Smooth muscle cell (in vitro differentiated cells): ENCODE results near the gene CAMK2D. TPM values are rescaled to one million over a fixed set of nuclear protein-coding genes. Genes with fewer than 3 reads are reported as not detected.

Source experiments
- DNase-seq: peaks from one replicate; lab custom pipeline; 2025; ENCODE audit not compliant: unreplicated experiment; lab: John Stamatoyannopoulos, UW
- H2AFZ ChIP-seq: fragments of 200-600 bp; sonication (generic); 2 replicates; pipeline ENCODE4 v1.6.0; 2016; ENCODE audit warnings: antibody characterized with exemption, low read depth, mild to moderate bottlenecking
- H3F3A ChIP-seq: fragments of 200-600 bp; sonication (generic); 2 replicates; pipeline ENCODE4 v1.6.0; 2017; ENCODE audit warnings: antibody characterized with exemption, low read depth
- H3K27ac ChIP-seq: fragments of 200-600 bp; sonication (generic); 2 replicates; pipeline ENCODE4 v1.5.1; 2016; ENCODE audit warnings: low read depth, mild to moderate bottlenecking
- H3K27me3 ChIP-seq: fragments of 200-600 bp; sonication (generic); 2 replicates; pipeline ENCODE4 v1.6.1; 2016; ENCODE audit warnings: low read depth, mild to moderate bottlenecking
- H3K36me3 ChIP-seq: fragments of 200-600 bp; sonication (generic); 2 replicates; pipeline ENCODE4 v1.5.1; 2016; ENCODE audit warnings: low read depth
- H3K4me1 ChIP-seq: fragments of 200-600 bp; sonication (generic); 2 replicates; pipeline ENCODE4 v1.5.1; 2016; ENCODE audit warnings: low read depth
- H3K4me2 ChIP-seq: fragments of 200-600 bp; sonication (generic); 2 replicates; pipeline ENCODE4 v1.6.0; 2016; ENCODE audit warnings: mild to moderate bottlenecking
- H3K4me3 ChIP-seq: fragments of 200-600 bp; sonication (generic); 2 replicates; pipeline ENCODE4 v1.5.1; 2016; ENCODE audit warnings: mild to moderate bottlenecking
- H3K79me2 ChIP-seq: fragments of 200-600 bp; sonication (generic); 2 replicates; pipeline ENCODE4 v1.6.0; 2016; ENCODE audit warnings: low read depth, mild to moderate bottlenecking
- H3K9ac ChIP-seq: fragments of 200-600 bp; sonication (generic); 2 replicates; pipeline ENCODE4 v1.6.0; 2016; ENCODE audit warnings: low read depth
- H3K9me3 ChIP-seq: fragments of 200-600 bp; sonication (generic); replicated peaks from 2 replicates; pipeline ENCODE4 v1.5.1; 2016; ENCODE audit warnings: low read depth
- H4K20me1 ChIP-seq: fragments of 200-600 bp; sonication (generic); 2 replicates; pipeline ENCODE4 v1.6.0; 2016; ENCODE audit warnings: low read depth
- CTCF ChIP-seq: fragments of 200-600 bp; sonication (generic); IDR thresholded peaks from 2 replicates; pipeline ENCODE4 v1.5.1; 2017; ENCODE audit warnings: borderline replicate concordance, mild to moderate bottlenecking, antibody characterized with exemption; ENCODE audit not compliant: insufficient read depth, poor library complexity, severe bottlenecking
- WGBS: methylation state at CpG from one replicate; pipeline ENCODE4 v1.1.7; 2016; ENCODE audit warnings: low lambda C conversion rate; 5-methylcytosine and 5-hydroxymethylcytosine counted together
- polyA plus RNA-seq: library from polyadenylated mRNA; unstranded; fragments of >200 nt; fragmentation: Nextera tagmentation; extraction: Ambion mirVana; gene quantifications from 2 replicates; pipeline ENCODE4 v1.2.1, GENCODE V29; 2016
- total RNA-seq: library from RNA; depleted of rRNA; stranded (reverse); fragments of >200 nt; gene quantifications from 2 replicates; pipeline ENCODE4 v1.2.3, GENCODE V29; 2014

Gene CAMK2D
- total and polyA plus RNA-seq, 2 experiments from 2014 or later = 17.2 to 36.0 TPM

DNA sequence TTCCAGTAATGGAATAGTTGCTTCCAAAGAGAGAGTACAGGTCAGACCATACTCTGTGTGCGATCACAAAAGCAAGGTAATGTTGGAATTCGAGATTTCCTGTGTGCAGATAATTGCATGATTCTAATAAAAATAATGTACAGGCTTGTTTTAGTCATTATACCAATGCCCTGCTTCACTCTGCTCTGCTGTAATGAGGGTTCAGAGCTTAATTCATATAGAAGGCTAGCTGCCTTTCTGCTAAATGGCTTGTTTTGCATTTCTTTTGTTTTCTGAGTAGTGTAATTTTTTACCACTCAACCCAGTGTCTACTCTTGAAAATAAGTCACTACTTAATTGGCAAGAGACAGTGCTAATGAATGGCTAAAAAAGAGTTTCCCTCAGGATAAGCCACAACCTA lies 236.0 kb downstream of the CAMK2D start:
- no peak overlapping the region for H3K27ac ChIP-seq
- no peak overlapping the region for H3K4me3 ChIP-seq
- no peak for DNase-seq
- no peaks in the 10 kb centered on the region for H3K4me1 ChIP-seq
- H3K9me3 ChIP-seq = no peaks in the 10 kb centered on the region
- TF ChIP-seq CTCF = no peak
- 95% methylated on average over 2 of the region's 2 CpGs for WGBS
- H3K9ac ChIP-seq = no peak overlapping the region
- no peaks in the 10 kb centered on the region for H3K79me2 ChIP-seq
- H3K36me3 ChIP-seq = no peaks in the 10 kb centered on the region
- no peaks in the 10 kb centered on the region for H4K20me1 ChIP-seq
- no peak overlapping the region for H2AFZ ChIP-seq
- H3F3A ChIP-seq = no peaks in the 10 kb centered on the region
- no peaks in the 10 kb centered on the region for H3K27me3 ChIP-seq
- H3K4me2 ChIP-seq = no peak overlapping the region

DNA sequence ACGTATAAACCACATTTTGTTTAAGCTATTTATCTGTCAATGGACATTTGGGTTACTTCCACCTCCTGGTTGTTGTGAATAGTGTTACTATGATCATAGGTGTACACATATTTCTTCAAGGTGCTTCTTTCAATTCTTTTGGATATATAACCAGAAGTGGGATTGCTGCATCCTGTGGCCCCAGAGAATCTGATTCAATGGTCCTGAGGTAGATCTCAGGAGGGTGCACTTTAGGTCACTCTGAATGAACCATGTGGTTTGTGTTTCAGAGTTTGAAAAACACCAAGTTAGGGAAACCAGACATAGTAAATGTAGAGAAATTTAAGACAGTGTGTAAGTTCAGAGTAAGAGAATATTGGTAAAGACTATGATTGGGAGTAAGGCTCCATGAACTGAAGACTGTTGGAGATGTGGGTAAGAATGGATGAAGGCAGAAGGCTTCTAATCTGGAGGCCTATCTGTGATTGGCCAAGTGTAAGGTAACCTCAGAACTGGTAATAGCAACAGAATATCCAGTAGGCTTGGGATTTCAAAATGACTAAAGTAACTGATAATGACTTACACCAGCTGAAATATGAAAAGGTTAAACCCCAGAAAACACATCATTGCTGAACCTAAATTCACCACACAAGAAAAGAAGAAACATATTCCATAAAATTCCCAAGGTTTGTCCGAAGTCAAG lies 236.9 kb downstream of the CAMK2D start:
- 99% methylated on average over 2 of the region's 2 CpGs for WGBS
- H4K20me1 ChIP-seq = no peaks in the 10 kb centered on the region
- H3K36me3 ChIP-seq = no peaks in the 10 kb centered on the region
- H3K9me3 ChIP-seq = no peaks in the 10 kb centered on the region
- H3K9ac ChIP-seq = no peak overlapping the region
- H3K27me3 ChIP-seq = no peaks in the 10 kb centered on the region
- no peaks in the 10 kb centered on the region for H3K4me1 ChIP-seq
- no peaks in the 10 kb centered on the region for H3K79me2 ChIP-seq
- no peak overlapping the region for H2AFZ ChIP-seq
- DNase-seq = no peak
- no peak overlapping the region for H3K4me2 ChIP-seq
- no peak overlapping the region for H3K4me3 ChIP-seq
- no peaks in the 10 kb centered on the region for H3F3A ChIP-seq
- no peak overlapping the region for H3K27ac ChIP-seq
- TF ChIP-seq CTCF = no peak

GRCh38 chr4:113524096-113524495 lies 237.4 kb downstream of the CAMK2D start:
- Histone ChIP-seq H3K79me2 (no peaks in the 10 kb centered on the region), H3K9ac (no peak overlapping the region), H2AFZ (no peak overlapping the region), H3K4me1 (no peaks in the 10 kb centered on the region), H3K27ac (no peak overlapping the region), H3K4me3 (no peak overlapping the region), H3K27me3 (no peaks in the 10 kb centered on the region), H3K9me3 (no peaks in the 10 kb centered on the region), H3K36me3 (no peaks in the 10 kb centered on the region), H3K4me2 (no peak overlapping the region), H3F3A (no peaks in the 10 kb centered on the region), H4K20me1 (no peaks in the 10 kb centered on the region)
- no peak for DNase-seq
- no peak for TF ChIP-seq CTCF
- 100% methylated on average over 1 of the region's 1 CpG for WGBS

- Histone ChIP-seq H3K36me3 (peaks cover under 1% of the 10 kb centered on the region), H3K9me3 (no peaks in the 10 kb centered on the region), H3K4me2 (no peak overlapping the region), H3K79me2 (no peaks in the 10 kb centered on the region), H3K27ac (no peak overlapping the region), H4K20me1 (no peaks in the 10 kb centered on the region), H3F3A (no peaks in the 10 kb centered on the region), H3K4me1 (no peaks in the 10 kb centered on the region), H3K4me3 (no peak overlapping the region), H2AFZ (no peak overlapping the region), H3K9ac (no peak overlapping the region), H3K27me3 (no peaks in the 10 kb centered on the region)
- TF ChIP-seq CTCF = no peak
- no peak for DNase-seq
- 99% methylated on average over 2 of the region's 2 CpGs for WGBS
Observed at GRCh38 chr4:113522433-113522832, 239.1 kb downstream of the CAMK2D start.
